HG03469 (cell line): Measurements from ENCODE around the gene WNT7B.

ENCODE experiments used
- ATAC-seq: cut with Tn5 transposase; IDR thresholded peaks from one replicate; pipeline ENCODE4 v1.9.1; 2021; ENCODE audit warnings: mild to moderate bottlenecking, moderate library complexity, moderate number of reproducible peaks; ENCODE audit not compliant: unreplicated experiment

The WNT7B gene

DNA sequence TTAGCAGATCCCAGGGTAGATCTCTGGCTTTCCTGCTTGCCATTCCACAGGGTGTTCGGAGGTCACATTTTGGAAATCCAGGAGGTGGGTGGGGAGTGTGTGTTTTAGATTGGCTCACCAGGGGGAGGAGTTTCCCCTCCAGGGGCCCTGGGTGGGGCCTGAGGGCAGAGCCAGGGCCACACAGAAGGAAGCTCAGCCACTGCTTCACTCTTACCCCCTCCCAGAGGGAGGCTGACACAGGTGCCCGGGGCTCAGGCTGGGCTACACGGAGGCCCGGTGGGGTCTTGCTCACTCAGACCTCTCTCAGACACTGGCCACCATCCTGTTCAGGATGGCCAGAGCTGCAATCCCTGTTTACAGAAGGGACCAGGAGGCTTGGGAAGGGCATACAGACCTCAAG is 2.5 kb downstream of the WNT7B start:
- no peak for ATAC-seq

- ATAC-seq, result no peak
These were observed 4.1 kb downstream of the WNT7B start for GRCh38 chr22:45972889-45973253.

GRCh38 chr22:45972091-45972888 is 4.7 kb downstream of the WNT7B start:
- no peak for ATAC-seq

DNA sequence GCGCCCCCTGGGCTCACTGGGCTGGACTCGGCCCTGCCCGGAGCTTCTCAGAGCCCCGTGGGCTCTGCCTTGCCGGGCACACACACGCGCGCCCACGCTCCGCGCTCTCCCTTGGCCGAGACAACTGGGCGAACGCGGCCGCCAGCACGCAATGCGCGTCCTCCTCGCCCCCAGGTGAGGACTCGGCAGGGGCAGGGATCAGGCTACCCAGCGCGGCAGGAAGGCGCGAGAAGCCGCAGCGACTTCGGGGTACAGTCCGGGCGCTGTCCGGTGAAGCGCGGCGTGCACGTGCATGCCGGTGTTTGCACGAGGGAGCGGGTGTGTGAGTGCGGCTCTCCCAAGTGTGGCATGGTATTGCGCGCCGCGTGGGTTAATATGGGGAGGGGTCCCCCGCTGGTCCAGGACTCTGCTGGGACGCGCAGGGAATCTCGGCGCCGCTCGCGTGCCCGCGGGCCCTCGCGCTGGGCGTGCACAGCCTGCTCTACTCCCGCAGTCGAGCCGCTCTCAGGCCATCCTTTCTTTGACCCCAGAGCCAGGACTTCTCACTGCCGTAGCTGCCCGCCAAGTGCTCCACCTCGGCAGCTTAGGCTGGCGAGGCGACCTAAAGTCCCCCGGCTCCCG is 5.4 kb downstream of the WNT7B start:
- no peak for ATAC-seq

- ATAC-seq, result no peak
These were observed 6.1 kb downstream of the WNT7B start for GRCh38 chr22:45970705-45971407.

GRCh38 chr22:45969801-45970470 is 7.0 kb downstream of the WNT7B start:
- ATAC-seq, result no peak

DNA sequence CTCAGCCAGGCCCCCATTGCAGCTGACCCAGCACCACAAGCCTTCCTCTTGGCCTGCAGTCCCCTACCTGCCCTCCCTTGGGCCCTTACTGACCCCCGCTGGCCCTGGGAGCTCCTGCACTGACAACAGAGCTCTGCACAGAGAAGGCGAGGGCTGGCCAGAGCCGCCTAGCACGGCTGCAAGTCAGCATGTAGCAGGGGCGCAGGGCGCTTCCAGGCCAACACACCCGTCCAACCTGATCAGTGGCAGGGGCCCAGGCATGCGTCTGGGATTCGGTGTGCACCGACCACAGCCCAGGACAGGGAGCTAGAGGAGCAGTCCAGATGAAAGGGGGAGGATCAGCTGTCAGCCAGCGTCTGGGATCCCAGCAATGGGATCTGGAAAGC is 7.6 kb downstream of the WNT7B start:
- no peak for ATAC-seq

GRCh38 chr22:45968751-45969413 is 8.1 kb downstream of the WNT7B start:
- no peak for ATAC-seq

- no peak for ATAC-seq
These were observed 8.8 kb downstream of the WNT7B start for GRCh38 chr22:45968003-45968650.

- no peak for ATAC-seq
These were observed 10.0 kb downstream of the WNT7B start for GRCh38 chr22:45966895-45967365.

- no peak for ATAC-seq
These were observed 10.6 kb downstream of the WNT7B start for GRCh38 chr22:45966320-45966894.

GRCh38 chr22:45965563-45965962 is 11.4 kb downstream of the WNT7B start:
- ATAC-seq, result no peak

DNA sequence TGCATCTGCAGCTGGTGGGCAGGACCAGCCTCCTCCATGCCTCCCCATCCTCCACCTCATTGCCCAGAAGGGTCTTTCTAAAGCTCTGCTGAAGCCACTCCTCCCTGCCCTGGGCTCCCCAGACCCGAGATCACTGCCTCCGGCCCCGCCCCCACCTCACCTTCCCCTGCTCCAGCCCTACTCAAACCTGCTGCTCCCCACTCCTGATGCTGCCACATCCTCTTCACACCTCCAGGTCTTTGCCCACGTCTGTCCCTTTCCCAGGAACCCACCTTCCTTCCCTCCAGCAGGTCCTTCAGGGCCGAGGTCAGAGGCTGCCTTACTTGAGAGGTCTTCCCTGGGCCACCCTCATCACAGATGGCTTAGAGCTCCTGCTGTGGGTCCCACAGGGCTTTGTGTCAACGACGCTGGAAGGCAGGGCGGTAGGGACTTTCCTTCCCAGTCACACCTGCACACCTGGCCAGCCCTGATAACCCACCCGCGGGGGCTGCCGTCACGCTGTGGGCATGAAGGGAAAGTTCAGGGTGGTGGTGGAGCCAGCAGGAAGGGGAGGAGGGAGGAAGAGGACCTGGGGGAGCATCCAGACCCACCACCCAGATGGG is 11.9 kb downstream of the WNT7B start:
- ATAC-seq, result no peak

- no peak for ATAC-seq
These were observed 12.6 kb downstream of the WNT7B start for GRCh38 chr22:45964372-45964771.

DNA sequence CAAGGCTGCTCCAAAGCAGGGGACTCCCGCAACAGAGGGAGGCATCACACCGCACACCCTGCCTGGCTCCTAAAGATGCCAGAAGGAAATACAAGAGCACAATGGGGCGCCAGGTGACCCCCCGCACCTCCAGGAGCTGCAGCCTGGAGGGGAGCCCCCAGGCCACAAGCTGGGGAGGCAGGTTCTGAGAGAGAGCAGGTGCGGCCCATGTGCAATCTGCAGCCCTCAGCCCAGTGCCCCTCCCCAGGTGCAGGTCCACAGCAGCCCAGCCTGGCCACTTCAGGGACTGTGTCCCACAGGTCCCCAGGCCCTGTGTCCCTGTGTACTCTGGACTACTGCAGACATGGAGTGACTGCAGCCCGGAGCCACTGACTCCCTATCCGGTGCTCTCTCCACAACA is 13.1 kb downstream of the WNT7B start:
- ATAC-seq, result no peak

GRCh38 chr22:45962756-45963324 is 14.1 kb downstream of the WNT7B start:
- ATAC-seq, result no peak

DNA sequence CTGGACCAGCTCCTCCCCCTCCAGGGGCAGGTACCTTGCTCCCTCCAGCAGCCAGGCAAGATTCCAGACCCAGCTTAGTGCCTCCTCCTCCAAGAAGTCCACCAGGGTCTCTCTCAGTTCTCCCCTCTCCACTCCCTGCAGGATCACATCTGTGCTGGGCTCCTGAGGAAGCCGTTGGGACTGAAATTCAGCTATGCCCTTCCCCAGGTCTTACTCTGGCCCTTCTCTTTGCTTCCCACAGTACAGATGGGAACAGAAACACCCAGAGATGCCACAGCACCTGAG is 14.6 kb downstream of the WNT7B start:
- no peak for ATAC-seq

GRCh38 chr22:45961679-45962433 is 15.1 kb downstream of the WNT7B start:
- ATAC-seq, result no peak
